ENCODE measurements around the gene ALS2CL.

DNA sequence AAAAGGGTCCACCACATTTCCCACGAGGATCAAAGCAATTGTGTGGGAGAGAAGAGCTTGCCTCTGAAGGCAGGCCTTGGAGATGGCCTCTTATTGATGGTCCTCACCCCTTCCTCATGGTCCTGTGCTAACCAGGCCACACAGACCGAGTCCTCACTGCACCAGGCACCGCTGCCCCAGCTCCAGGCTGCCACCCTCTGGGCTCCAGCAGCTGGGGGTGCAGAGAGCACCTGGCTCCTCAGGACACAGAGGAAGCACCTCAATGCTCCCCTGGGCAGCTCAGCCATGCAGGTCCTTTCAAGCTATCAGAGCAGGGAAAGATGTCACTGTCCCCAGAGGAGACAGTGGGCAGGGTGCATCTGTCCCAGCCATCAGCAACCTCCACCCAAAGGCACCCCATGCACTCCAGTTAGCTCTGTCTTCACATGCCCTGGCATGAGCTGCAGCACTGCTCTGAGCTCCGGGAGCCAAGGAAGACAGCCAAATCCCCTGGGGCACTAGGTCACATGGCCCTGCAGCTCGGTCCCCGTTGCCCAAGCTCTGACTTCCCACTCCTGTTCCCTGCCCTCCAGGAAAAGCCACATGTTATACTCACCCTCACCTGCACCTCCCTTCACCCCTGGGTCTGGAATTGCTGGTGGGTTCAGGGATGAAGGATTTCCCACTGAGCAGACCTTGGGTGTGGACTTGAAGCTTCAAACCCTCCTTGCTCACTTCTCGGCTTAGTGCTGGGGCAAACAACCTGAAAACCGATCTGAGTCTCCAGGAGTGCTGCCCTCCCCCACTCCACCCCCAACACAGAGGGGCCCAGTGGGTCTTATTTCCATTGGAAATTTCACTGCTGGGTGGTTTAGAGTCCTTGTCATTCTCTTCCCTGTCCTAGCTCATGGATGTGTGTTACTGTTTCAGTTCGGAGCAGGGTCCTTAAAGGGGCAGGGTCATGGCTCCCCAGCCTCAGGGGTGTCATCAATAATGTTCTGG, 32.6 kb downstream of the ALS2CL start:
- TF ChIP-seq, protein P1, sequence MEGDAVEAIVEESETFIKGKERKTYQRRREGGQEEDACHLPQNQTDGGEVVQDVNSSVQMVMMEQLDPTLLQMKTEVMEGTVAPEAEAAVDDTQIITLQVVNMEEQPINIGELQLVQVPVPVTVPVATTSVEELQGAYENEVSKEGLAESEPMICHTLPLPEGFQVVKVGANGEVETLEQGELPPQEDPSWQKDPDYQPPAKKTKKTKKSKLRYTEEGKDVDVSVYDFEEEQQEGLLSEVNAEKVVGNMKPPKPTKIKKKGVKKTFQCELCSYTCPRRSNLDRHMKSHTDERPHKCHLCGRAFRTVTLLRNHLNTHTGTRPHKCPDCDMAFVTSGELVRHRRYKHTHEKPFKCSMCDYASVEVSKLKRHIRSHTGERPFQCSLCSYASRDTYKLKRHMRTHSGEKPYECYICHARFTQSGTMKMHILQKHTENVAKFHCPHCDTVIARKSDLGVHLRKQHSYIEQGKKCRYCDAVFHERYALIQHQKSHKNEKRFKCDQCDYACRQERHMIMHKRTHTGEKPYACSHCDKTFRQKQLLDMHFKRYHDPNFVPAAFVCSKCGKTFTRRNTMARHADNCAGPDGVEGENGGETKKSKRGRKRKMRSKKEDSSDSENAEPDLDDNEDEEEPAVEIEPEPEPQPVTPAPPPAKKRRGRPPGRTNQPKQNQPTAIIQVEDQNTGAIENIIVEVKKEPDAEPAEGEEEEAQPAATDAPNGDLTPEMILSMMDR (IDR thresholded peaks at IDR 0.05; ENCODE audit: low read length): no peak
- TF ChIP-seq EZH2 (optimal IDR thresholded peaks at IDR 0.05; ENCODE audit: low read depth, low read length): no peak

All from MM.1S (cell line).